ENCODE measurements around the gene ADCY7.

The ADCY7 gene

DNA sequence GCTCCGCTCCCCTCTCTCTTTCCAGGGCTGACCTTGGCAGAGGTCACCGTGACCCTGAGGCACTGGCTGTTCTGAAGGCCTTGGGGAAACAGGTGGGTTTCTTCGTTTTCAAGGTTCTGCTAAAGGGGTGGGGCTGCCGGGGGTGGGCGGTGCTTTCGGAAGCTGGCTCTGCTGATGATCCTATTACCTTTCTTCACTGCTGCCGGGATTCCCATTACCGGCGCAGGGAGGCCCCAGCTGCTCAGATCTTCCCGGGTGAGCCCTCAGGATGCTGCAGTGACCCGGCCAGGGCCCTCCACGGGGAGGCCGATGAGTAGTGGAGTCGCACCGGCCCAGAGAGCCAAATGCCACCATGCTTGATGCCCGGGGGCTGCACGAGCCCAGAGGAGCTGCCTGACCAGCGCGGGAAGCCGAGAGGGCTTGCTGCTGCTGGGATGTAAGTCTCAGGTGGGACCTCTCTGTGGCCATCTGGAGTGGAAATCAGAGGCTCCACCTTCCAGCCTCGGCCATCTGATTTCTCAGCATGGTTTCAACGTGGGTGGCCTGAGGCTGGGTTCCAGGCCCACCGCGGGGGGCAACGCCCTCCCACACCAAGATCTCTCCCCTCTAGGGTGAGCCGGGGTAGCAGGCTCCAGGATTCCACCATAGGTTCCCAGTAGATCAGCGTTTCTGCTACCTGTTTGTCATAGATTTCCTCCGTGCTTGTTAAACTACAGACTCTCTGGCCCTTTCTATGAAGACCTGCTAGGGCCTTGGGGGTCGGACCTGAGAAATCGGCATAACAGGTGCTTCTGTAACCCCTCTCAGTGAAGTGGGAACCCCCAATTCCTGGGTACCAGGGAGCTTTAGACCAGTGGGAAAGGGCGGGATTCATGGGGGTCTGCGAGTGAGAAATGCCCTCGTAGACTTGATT, 21.6 kb upstream of the ADCY7 start:
- no peaks in the 10 kb centered on the region for H3K27me3 ChIP-seq (ENCODE audit: insufficient read depth, poor library complexity, severe bottlenecking)
- no peak overlapping the region for H3K4me3 ChIP-seq (replicated peaks; ENCODE audit: insufficient read depth, low read length)
- TF ChIP-seq, protein P1, sequence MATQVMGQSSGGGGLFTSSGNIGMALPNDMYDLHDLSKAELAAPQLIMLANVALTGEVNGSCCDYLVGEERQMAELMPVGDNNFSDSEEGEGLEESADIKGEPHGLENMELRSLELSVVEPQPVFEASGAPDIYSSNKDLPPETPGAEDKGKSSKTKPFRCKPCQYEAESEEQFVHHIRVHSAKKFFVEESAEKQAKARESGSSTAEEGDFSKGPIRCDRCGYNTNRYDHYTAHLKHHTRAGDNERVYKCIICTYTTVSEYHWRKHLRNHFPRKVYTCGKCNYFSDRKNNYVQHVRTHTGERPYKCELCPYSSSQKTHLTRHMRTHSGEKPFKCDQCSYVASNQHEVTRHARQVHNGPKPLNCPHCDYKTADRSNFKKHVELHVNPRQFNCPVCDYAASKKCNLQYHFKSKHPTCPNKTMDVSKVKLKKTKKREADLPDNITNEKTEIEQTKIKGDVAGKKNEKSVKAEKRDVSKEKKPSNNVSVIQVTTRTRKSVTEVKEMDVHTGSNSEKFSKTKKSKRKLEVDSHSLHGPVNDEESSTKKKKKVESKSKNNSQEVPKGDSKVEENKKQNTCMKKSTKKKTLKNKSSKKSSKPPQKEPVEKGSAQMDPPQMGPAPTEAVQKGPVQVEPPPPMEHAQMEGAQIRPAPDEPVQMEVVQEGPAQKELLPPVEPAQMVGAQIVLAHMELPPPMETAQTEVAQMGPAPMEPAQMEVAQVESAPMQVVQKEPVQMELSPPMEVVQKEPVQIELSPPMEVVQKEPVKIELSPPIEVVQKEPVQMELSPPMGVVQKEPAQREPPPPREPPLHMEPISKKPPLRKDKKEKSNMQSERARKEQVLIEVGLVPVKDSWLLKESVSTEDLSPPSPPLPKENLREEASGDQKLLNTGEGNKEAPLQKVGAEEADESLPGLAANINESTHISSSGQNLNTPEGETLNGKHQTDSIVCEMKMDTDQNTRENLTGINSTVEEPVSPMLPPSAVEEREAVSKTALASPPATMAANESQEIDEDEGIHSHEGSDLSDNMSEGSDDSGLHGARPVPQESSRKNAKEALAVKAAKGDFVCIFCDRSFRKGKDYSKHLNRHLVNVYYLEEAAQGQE (IDR thresholded peaks at IDR 0.05; ENCODE audit: insufficient replicate concordance, low read depth) = no peak
- no peak for TF ChIP-seq SPI1 (IDR thresholded peaks at IDR 0.05; ENCODE audit: borderline replicate concordance, low read depth)
- no peak for TF ChIP-seq GABPA (IDR thresholded peaks at IDR 0.05; ENCODE audit: low read depth)
- TF ChIP-seq POLR2AphosphoS5 (IDR thresholded peaks at IDR 0.05; ENCODE audit: low read depth) = no peak
- TF ChIP-seq, protein P2, sequence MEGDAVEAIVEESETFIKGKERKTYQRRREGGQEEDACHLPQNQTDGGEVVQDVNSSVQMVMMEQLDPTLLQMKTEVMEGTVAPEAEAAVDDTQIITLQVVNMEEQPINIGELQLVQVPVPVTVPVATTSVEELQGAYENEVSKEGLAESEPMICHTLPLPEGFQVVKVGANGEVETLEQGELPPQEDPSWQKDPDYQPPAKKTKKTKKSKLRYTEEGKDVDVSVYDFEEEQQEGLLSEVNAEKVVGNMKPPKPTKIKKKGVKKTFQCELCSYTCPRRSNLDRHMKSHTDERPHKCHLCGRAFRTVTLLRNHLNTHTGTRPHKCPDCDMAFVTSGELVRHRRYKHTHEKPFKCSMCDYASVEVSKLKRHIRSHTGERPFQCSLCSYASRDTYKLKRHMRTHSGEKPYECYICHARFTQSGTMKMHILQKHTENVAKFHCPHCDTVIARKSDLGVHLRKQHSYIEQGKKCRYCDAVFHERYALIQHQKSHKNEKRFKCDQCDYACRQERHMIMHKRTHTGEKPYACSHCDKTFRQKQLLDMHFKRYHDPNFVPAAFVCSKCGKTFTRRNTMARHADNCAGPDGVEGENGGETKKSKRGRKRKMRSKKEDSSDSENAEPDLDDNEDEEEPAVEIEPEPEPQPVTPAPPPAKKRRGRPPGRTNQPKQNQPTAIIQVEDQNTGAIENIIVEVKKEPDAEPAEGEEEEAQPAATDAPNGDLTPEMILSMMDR (IDR thresholded peaks at IDR 0.05; ENCODE audit: insufficient read depth, low read length) = no peak
- no peak for DNase-seq (ENCODE audit: low read depth in 1 of 2, low spot score in 1 of 2)
- no peak overlapping the region for H3K27ac ChIP-seq (replicated peaks)

DNA sequence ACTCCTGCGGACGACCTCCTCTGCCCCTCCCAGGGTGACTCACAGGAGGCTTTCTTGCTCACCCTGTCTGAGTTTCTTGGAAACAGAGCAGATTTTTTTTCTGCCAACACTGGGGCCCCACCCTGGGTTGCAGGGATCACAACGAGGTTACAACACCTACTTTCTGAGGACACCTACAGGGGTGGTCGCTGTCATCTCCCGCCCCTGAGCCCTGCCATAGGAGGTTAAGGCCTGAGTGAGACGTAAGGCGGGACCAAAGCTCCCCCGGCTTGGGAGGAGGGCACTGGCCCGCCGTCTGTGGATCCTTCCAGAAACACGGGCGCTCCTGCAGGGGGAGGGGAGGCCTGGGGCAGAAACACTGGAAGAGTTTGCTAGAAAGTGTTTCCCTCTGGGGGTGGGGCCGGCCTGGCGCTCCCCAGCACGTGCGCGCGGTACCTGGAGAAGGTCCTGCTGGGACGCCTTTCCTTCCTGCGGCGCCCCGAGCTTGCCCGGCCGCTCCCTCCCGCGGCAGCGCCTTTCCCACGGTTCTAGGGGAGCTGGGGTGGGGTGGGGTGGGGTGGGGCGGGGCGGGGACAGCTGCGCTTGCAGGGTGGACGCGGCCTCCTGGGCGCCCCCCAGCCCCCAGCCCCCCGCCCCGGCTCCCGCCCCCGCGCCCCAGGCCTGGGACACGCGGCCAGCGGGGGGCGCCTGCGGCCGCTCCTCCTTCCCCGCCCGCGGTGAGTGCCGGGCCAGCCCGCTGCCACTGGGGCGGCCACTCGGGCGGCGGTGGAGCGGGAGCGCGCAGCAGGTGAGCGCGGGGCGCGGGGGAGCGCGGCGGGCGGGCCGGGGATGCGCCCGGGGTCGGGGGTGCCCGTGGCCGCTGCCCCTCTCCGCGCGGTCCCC, 20.7 kb upstream of the ADCY7 start:
- Histone ChIP-seq H3K27ac (replicated peaks) (no peak overlapping the region), H3K27me3 (ENCODE audit: insufficient read depth, poor library complexity, severe bottlenecking) (no peaks in the 10 kb centered on the region), H3K4me3 (replicated peaks; ENCODE audit: insufficient read depth, low read length) (peak overlapping the region; percentile 58)
- peak in 1 of 2 experiments; percentile 21 for DNase-seq (ENCODE audit: low read depth in 1 of 2, low spot score in 1 of 2)
- TF ChIP-seq POLR2AphosphoS5 (IDR thresholded peaks at IDR 0.05; ENCODE audit: low read depth) (no peak), GABPA (IDR thresholded peaks at IDR 0.05; ENCODE audit: low read depth) (no peak), SPI1 (IDR thresholded peaks at IDR 0.05; ENCODE audit: borderline replicate concordance, low read depth) (no peak)
- TF ChIP-seq, protein P2 (IDR thresholded peaks at IDR 0.05; ENCODE audit: insufficient read depth, low read length) = no peak
- TF ChIP-seq, protein P1 (IDR thresholded peaks at IDR 0.05; ENCODE audit: insufficient replicate concordance, low read depth) = no peak

DNA sequence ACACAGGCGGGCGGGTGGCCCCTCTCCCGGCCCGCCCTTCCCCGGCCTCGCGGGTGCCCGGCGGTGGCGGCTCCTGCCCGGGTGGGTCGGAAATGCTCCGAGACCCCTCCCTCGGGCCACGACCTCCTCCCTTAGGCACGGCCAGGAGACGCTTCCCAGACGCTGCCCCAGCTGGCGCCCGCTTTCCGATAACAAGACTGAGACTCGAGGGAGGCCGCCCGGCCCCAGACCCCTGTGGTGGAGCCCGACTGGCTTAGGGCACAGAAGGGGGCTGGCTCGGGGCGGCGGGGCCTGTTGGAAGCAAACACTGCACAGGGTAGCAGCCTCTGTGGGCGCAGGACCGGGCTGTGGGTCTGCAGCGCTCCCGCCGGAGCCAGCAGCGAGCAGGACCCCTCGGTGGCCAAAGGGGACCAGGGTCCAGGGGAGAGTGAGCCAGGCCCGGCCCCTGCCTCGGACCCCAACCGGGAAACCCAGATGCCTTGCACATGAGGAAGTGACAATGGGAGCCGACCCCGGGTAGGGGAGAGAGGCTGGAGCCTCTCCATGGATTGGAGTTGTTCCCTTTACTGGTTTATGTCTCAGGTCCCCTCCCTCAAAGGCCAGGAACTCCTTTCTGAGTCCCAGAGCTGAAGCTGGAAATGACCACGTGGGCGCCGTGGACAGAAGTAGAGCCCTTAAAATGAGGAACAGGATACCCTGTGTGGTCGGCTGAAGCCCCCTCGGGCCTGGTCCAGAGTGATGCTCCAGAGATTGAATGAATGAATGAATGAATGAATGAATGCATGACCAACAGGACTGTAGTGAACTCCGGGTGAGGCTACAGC, 19.8 kb upstream of the ADCY7 start:
- no peak overlapping the region for H3K27ac ChIP-seq (replicated peaks)
- no peaks in the 10 kb centered on the region for H3K27me3 ChIP-seq (ENCODE audit: insufficient read depth, poor library complexity, severe bottlenecking)
- DNase-seq (ENCODE audit: low read depth in 1 of 2, low spot score in 1 of 2) = no peak
- H3K4me3 ChIP-seq (replicated peaks; ENCODE audit: insufficient read depth, low read length) = peak overlapping the region; percentile 58
- TF ChIP-seq GABPA (IDR thresholded peaks at IDR 0.05; ENCODE audit: low read depth) (no peak), SPI1 (IDR thresholded peaks at IDR 0.05; ENCODE audit: borderline replicate concordance, low read depth) (0 out of 2 replicates have a peak, but pooled peaks have one; percentile 5), POLR2AphosphoS5 (IDR thresholded peaks at IDR 0.05; ENCODE audit: low read depth) (no peak)
- TF ChIP-seq, protein P1 (IDR thresholded peaks at IDR 0.05; ENCODE audit: insufficient replicate concordance, low read depth) = no peak
- TF ChIP-seq, protein P2 (IDR thresholded peaks at IDR 0.05; ENCODE audit: insufficient read depth, low read length) = no peak
